GM12878 (cell line): ENCODE measurements around the gene TIGD7. TPM values are rescaled to one million over a fixed set of nuclear protein-coding genes. Genes with fewer than 3 reads are reported as not detected.

Experiments used
- ATAC-seq: fragments of 200-7000 bp; cut with Tn5 transposase; 3 replicates; pipeline ENCODE4 v1.9.1; 2020; ENCODE audit warnings: mild to moderate bottlenecking, moderate library complexity
- BruUV-seq: library from RNA; stranded (reverse); fragments of 400-500 nt; replicated peaks from 2 replicates; lab custom pipeline; 2021; lab: Mats Ljungman, UMichigan
- CTCF ChIA-PET: fragments of 300-600 bp; sonication (Branson Sonifier 250); formaldehyde crosslinking; extraction: SDS; loops from one replicate; lab custom pipeline; 2021; ENCODE audit warnings: inconsistent platforms; lab: Yijun Ruan, JAX
- POLR2A ChIA-PET: fragments of 350-600 bp; formaldehyde crosslinking; extraction: SDS; loops from one replicate; lab custom pipeline; 2021; ENCODE audit warnings: inconsistent platforms; lab: Charles Lee
- RAD21 ChIA-PET: fragments of 300-600 bp; sonication (Branson Sonifier 250); formaldehyde crosslinking; loops from one replicate; lab custom pipeline; 2023; ENCODE audit warnings: antibody characterized with exemption; ENCODE audit not compliant: unreplicated experiment; lab: Charles Lee
- SMC1A ChIA-PET: fragments of 300-600 bp; sonication (Branson Sonifier 250); formaldehyde crosslinking; loops from one replicate; lab custom pipeline; 2023; ENCODE audit not compliant: unreplicated experiment, uncharacterized antibody; lab: Charles Lee
- DNase-seq: peaks from one replicate; pipeline ENCODE4 v3.0.0-alpha.2; 2011; ENCODE audit warnings: low read depth, low spot score
- FAIRE-seq: peaks from 3 replicates; lab custom pipeline; 2011; peaks lifted over from hg19 to GRCh38; lab: Jason Lieb, UNC
- H2AFZ ChIP-seq: 2 replicates; pipeline ENCODE4 v1.6.0; 2011; ENCODE audit warnings: low read depth, low read length, control low read depth; ENCODE audit not compliant: control insufficient read depth
- H3K27ac ChIP-seq: 2 replicates; pipeline ENCODE4 v1.5.1; 2011; ENCODE audit warnings: control low read depth; ENCODE audit not compliant: control insufficient read depth, insufficient read depth
- H3K27me3 ChIP-seq, 2 experiments: replicated peaks in 1 of 2; 2 replicates each; pipeline versions ENCODE4 v1.6.0 to v1.6.1; 2011; ENCODE audit warnings: low read length in 1 of 2; ENCODE audit not compliant: control insufficient read depth in 2 of 2, insufficient read depth in 2 of 2
- H3K36me3 ChIP-seq, 2 experiments: 2 replicates each; pipeline ENCODE4 v1.5.1; 2011; ENCODE audit warnings: low read length in 1 of 2; ENCODE audit not compliant: control insufficient read depth in 2 of 2, insufficient read depth in 2 of 2
- H3K4me1 ChIP-seq: 2 replicates; pipeline ENCODE4 v1.6.1; 2011; ENCODE audit warnings: mild to moderate bottlenecking, low read length, moderate library complexity, mixed read lengths; ENCODE audit not compliant: control insufficient read depth, insufficient read depth
- H3K4me2 ChIP-seq: 2 replicates; pipeline ENCODE4 v1.6.0; 2011; ENCODE audit warnings: control low read depth; ENCODE audit not compliant: control insufficient read depth, insufficient read depth
- H3K4me3 ChIP-seq: fragments of 200-600 bp; sonication (generic); 2 replicates; pipeline ENCODE4 v1.5.1; 2016
- H3K79me2 ChIP-seq: 2 replicates; pipeline ENCODE4 v1.6.0; 2011; ENCODE audit warnings: low read length; ENCODE audit not compliant: control insufficient read depth, insufficient read depth
- H3K9ac ChIP-seq: 2 replicates; pipeline ENCODE4 v1.8.0; 2011; ENCODE audit warnings: low read length, control low read depth, mixed read lengths; ENCODE audit not compliant: control insufficient read depth, insufficient read depth
- H3K9me3 ChIP-seq: replicated peaks from 3 replicates; pipeline ENCODE4 v1.5.1; 2011; ENCODE audit warnings: mild to moderate bottlenecking, low read length; ENCODE audit not compliant: control insufficient read depth, insufficient read depth
- H4K20me1 ChIP-seq: 2 replicates; pipeline ENCODE4 v1.6.0; 2011; ENCODE audit not compliant: control insufficient read depth, insufficient read depth
- ASH2L ChIP-seq: fragments of 300-600, 200-600 bp; sonication (generic); IDR thresholded peaks from 2 replicates; pipeline ENCODE4 v1.6.1; 2017; ENCODE audit warnings: low read depth, mild to moderate bottlenecking, borderline replicate concordance
- BMI1 ChIP-seq: fragments of 450-650 bp; IDR thresholded peaks from 2 replicates; pipeline ENCODE4 v1.6.1; 2016; ENCODE audit warnings: mild to moderate bottlenecking, moderate library complexity, borderline replicate concordance
- CBX5 ChIP-seq: sonication (generic); IDR thresholded peaks from 2 replicates; pipeline ENCODE4 v1.6.1; 2016; ENCODE audit warnings: low read depth, moderate library complexity, mild to moderate bottlenecking, inconsistent platforms
- CHD1 ChIP-seq: IDR thresholded peaks from 2 replicates; pipeline ENCODE4 v1.6.1; 2012; ENCODE audit warnings: low read depth, low read length, improper control_type of control experiment
- CHD4 ChIP-seq: fragments of 200-600 bp; sonication (generic); IDR thresholded peaks from 2 replicates; pipeline ENCODE4 v1.6.1; 2016; ENCODE audit warnings: mild to moderate bottlenecking
- JUND ChIP-seq: IDR thresholded peaks from 2 replicates; pipeline ENCODE4 v1.6.1; 2012; ENCODE audit warnings: low read depth, mild to moderate bottlenecking, low read length, improper control_type of control experiment, moderate library complexity
- NR2F1 ChIP-seq: fragments of 450-650 bp; conservative IDR thresholded peaks from 2 replicates; pipeline ENCODE4 v1.6.1; 2017; ENCODE audit warnings: mild to moderate bottlenecking
- PAX5 ChIP-seq: IDR thresholded peaks from 2 replicates; pipeline ENCODE4 v1.6.1; 2011; ENCODE audit warnings: low read depth, low read length, borderline replicate concordance
- RB1 ChIP-seq: fragments of 450-650 bp; formaldehyde crosslinking; IDR thresholded peaks from 2 replicates; pipeline ENCODE4 v1.6.1; 2017; ENCODE audit warnings: mild to moderate bottlenecking, borderline replicate concordance
- SREBF2 ChIP-seq: IDR thresholded peaks from 2 replicates; pipeline ENCODE4 v1.6.1; 2012; ENCODE audit warnings: mild to moderate bottlenecking, low read length
- YBX1 ChIP-seq: fragments of 450-650 bp; IDR thresholded peaks from 2 replicates; pipeline ENCODE4 v1.6.1; 2016; ENCODE audit warnings: antibody characterized with exemption
- ZBTB33 ChIP-seq: fragments of 450-650 bp; IDR thresholded peaks from 2 replicates; pipeline ENCODE4 v1.6.1; 2017; ENCODE audit warnings: mild to moderate bottlenecking
- WGBS: methylation state at CpG from one replicate; pipeline ENCODE4 v1.1.6; 2016; ENCODE audit warnings: low lambda C conversion rate; ENCODE audit not compliant: insufficient replicate concordance, insufficient coverage; ENCODE audit errors: missing lambda C conversion rate; 5-methylcytosine and 5-hydroxymethylcytosine counted together
- in situ Hi-C: fragments of 300-500 bp; cut with MboI; formaldehyde crosslinking; loops from 9 replicates; pipeline ENCODE4 v1.14.3; 2018; ENCODE audit warnings: mixed read lengths
- intact Hi-C: fragments of 100-400 bp; cut with micrococcal nuclease; formaldehyde crosslinking; loops from one replicate; pipeline ENCODE4 v1.14.2; 2022; ENCODE audit not compliant: unreplicated experiment
- polyA plus RNA-seq, 11 experiments: library from polyadenylated mRNA; depleted of rRNA in 4 of 11; unstranded in 6 of 11; stranded (reverse) in 5 of 11; fragments of >200 nt; fragmentation: Nextera tagmentation in 4 of 11; fragmentation: Illumina TruSeq in 1 of 11; extraction: Ambion mirVana in 4 of 11; extraction: Trizol in 1 of 11; gene quantifications; 1 replicate in 1 of 11; 2 replicates in 10 of 11; pipeline versions ENCODE4 v1.2.1 to v1.2.3, GENCODE V29; 2011 to 2016; ENCODE audit warnings: inconsistent platforms in 2 of 11, missing spikeins in 2 of 11, low read depth in 1 of 11
- total RNA-seq, 4 experiments: library from RNA; depleted of rRNA in 3 of 4; stranded (reverse); fragments of >200 nt in 3 of 4; fragmentation: Illumina TruSeq in 1 of 4; extraction: Trizol in 1 of 4; gene quantifications; 2 replicates each; pipeline versions ENCODE4 v1.2.1 to v1.2.3, GENCODE V29; 2013 to 2021
- TF ChIP-seq, protein P1 (sequence below), 3 experiments: IDR thresholded peaks in 2 of 3; conservative IDR thresholded peaks in 1 of 3; 2 replicates each; pipeline ENCODE4 v1.5.1; 2011; ENCODE audit warnings: low read depth in 3 of 3, low read length in 3 of 3, mild to moderate bottlenecking in 3 of 3, control low read depth in 2 of 3, moderate library complexity in 2 of 3, inconsistent platforms in 1 of 3, mixed read lengths in 1 of 3; ENCODE audit not compliant: control insufficient read depth in 2 of 3, insufficient read depth in 1 of 3; ENCODE audit errors: extremely low read depth in 1 of 3
- TF ChIP-seq, protein P2 (sequence below): IDR thresholded peaks from 2 replicates; pipeline ENCODE4 v1.6.1; 2012; ENCODE audit warnings: low read depth, low read length, improper control_type of control experiment

Gene TIGD7
- total and polyA plus RNA-seq, 10 of the 15 experiments (the other 5 are each of a cell fraction or from before 2014, with no cell fraction given), result 0.37 to 3.8 (median 3.0) TPM

GRCh38 chr16:3256146-3256865 is 48.9 kb downstream of the TIGD7 start, which contains the start of gene MEFV:
MEFV (minus strand) TSS chr16:3256633; CDS start chr16:3256587, 46 bp downstream.
- BruUV-seq, result no TSS peak
- H3K9me3 ChIP-seq, result no peaks in the 10 kb centered on the region
- WGBS, result 41% methylated on average over 14 of the region's 14 CpGs
- H3K4me3 ChIP-seq, result no peak within 1 kb of the TSS
- no peaks in the 10 kb centered on the region for H4K20me1 ChIP-seq
- in situ Hi-C loops, result no loop called here
- H3K27ac ChIP-seq, result no peak within 1 kb of the TSS
- TF ChIP-seq RB1, result no peak
- no peak for TF ChIP-seq SREBF2
- no peak for TF ChIP-seq CHD4
- no peak for TF ChIP-seq CHD1
- DNase-seq (no peak), ATAC-seq (no peak), FAIRE-seq (no peak)
- H3K9ac ChIP-seq, result no peak within 1 kb of the TSS
- no peaks in the 10 kb centered on the region for H3K79me2 ChIP-seq
- H3K4me1 ChIP-seq, result no peaks in the 10 kb centered on the region
- no peak within 1 kb of the TSS for H2AFZ ChIP-seq
- H3K4me2 ChIP-seq, result no peak within 1 kb of the TSS
- POLR2A ChIA-PET, result no interaction called here
- no peaks in the 10 kb centered on the region for H3K27me3 ChIP-seq
- RAD21 ChIA-PET, result no interaction called here
- CTCF ChIA-PET, result interaction anchor here (4.1 kb wide), 1 partner anchor 11 kb away, joined by 14 read pairs; no protein-coding TSS in a partner anchor
- intact Hi-C loops, result no loop called here
- no peaks in the 10 kb centered on the region for H3K36me3 ChIP-seq
- SMC1A ChIA-PET, result no interaction called here

- CTCF ChIA-PET, result interaction anchor here (4.1 kb wide), 1 partner anchor 13 kb away, joined by 14 read pairs; no protein-coding TSS in a partner anchor
- Histone ChIP-seq H3K27ac (no peak overlapping the region), H3K4me1 (no peaks in the 10 kb centered on the region), H3K27me3 (no peaks in the 10 kb centered on the region), H3K4me3 (no peak overlapping the region), H4K20me1 (no peaks in the 10 kb centered on the region), H3K79me2 (no peaks in the 10 kb centered on the region), H3K36me3 (no peaks in the 10 kb centered on the region), H3K4me2 (no peak overlapping the region), H3K9ac (no peak overlapping the region), H3K9me3 (no peaks in the 10 kb centered on the region), H2AFZ (no peak overlapping the region)
- in situ Hi-C loops (no loop called here), intact Hi-C loops (no loop called here)
- FAIRE-seq, result no peak
- POLR2A ChIA-PET, result no interaction called here
- no peak for DNase-seq
- 57% methylated on average over 34 of the region's 35 CpGs for WGBS
- BruUV-seq, result no TSS peak
- ATAC-seq, result no peak
- SMC1A ChIA-PET, result no interaction called here
- RAD21 ChIA-PET, result no interaction called here
- TF ChIP-seq, protein P1, sequence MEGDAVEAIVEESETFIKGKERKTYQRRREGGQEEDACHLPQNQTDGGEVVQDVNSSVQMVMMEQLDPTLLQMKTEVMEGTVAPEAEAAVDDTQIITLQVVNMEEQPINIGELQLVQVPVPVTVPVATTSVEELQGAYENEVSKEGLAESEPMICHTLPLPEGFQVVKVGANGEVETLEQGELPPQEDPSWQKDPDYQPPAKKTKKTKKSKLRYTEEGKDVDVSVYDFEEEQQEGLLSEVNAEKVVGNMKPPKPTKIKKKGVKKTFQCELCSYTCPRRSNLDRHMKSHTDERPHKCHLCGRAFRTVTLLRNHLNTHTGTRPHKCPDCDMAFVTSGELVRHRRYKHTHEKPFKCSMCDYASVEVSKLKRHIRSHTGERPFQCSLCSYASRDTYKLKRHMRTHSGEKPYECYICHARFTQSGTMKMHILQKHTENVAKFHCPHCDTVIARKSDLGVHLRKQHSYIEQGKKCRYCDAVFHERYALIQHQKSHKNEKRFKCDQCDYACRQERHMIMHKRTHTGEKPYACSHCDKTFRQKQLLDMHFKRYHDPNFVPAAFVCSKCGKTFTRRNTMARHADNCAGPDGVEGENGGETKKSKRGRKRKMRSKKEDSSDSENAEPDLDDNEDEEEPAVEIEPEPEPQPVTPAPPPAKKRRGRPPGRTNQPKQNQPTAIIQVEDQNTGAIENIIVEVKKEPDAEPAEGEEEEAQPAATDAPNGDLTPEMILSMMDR (IDR thresholded peaks at IDR 0.05 in 2 of 3, conservative IDR thresholded peaks at IDR 0.05 in 1 of 3; ENCODE audit: control insufficient read depth in 2 of 3, extremely low read depth in 1 of 3, insufficient read depth in 1 of 3, low read depth in 3 of 3, low read length in 3 of 3), result no peak
- TF ChIP-seq JUND (no peak), ASH2L (no peak), BMI1 (no peak), CBX5 (no peak), PAX5 (no peak), YBX1 (no peak), ZBTB33 (no peak), NR2F1 (no peak)
- TF ChIP-seq, protein P2, sequence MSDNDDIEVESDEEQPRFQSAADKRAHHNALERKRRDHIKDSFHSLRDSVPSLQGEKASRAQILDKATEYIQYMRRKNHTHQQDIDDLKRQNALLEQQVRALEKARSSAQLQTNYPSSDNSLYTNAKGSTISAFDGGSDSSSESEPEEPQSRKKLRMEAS, result no peak
Observed at GRCh38 chr16:3254309-3254708, 50.9 kb downstream of the TIGD7 start.
